Testis (tissue), 5 donors: ENCODE data around the gene TAF11L5. TPM values are rescaled to one million over a fixed set of nuclear protein-coding genes. Genes with fewer than 3 reads are reported as not detected.
"Not testable (repeated sequence)": the region's sequence is repeated elsewhere in the genome, so short reads cannot be mapped to it uniquely, and the experiment has no call there.

Source experiments
- DNase-seq: peaks from one replicate; pipeline ENCODE4 v3.0.0-alpha.2; 2019
- H3K27ac ChIP-seq, 2 donors: fragments of 200-600 bp; sonication (generic); one replicate each; pipeline ENCODE4 v1.5.1; 2019
- H3K27me3 ChIP-seq: fragments of 200-600 bp; sonication (generic); one replicate; pipeline ENCODE4 v1.5.1; 2019
- H3K36me3 ChIP-seq: fragments of 200-600 bp; sonication (generic); one replicate; pipeline ENCODE4 v1.5.1; 2017; ENCODE audit warnings: low read depth; ENCODE audit errors: missing control alignments
- H3K4me1 ChIP-seq: fragments of 200-600 bp; sonication (generic); one replicate; pipeline ENCODE4 v1.5.1; 2019
- H3K4me3 ChIP-seq, 2 donors: fragments of 200-600 bp; sonication (generic); one replicate each; pipeline ENCODE4 v1.5.1; 2017 to 2019
- H3K9me3 ChIP-seq: fragments of 200-600 bp; sonication (generic); one replicate; pipeline ENCODE4 v1.5.1; 2017
- POLR2A ChIP-seq: fragments of 450-650 bp; IDR thresholded peaks from one replicate; pipeline ENCODE4 v1.6.1; 2017; ENCODE audit warnings: antibody characterized with exemption, mild to moderate bottlenecking, moderate library complexity
- WGBS, 2 donors: methylation state at CpG; one replicate each; pipeline ENCODE4 v1.1.5; 2018; 5-methylcytosine and 5-hydroxymethylcytosine counted together
- intact Hi-C: fragments of 100-400 bp; cut with DNase I; formaldehyde crosslinking; loops from one replicate; pipeline ENCODE4 v1.15.1; 2023; ENCODE audit warnings: low total_unique reads
- long read RNA-seq, 2 donors: transcript quantifications; one replicate each; lab custom pipeline, GENCODE V29; 2026
- polyA plus RNA-seq: library from polyadenylated mRNA; stranded (reverse); fragments of 350-450 nt; fragmentation: Illumina TruSeq; extraction: RNeasy Lipid Tissue Mini Kit (QIAGEN cat#74804); gene quantifications from one replicate; pipeline ENCODE4 v1.2.3, GENCODE V29; 2014; ENCODE audit warnings: low read depth, low replicate concordance; ENCODE audit not compliant: insufficient read depth
- total RNA-seq, 2 donors: library from RNA; depleted of rRNA; stranded (reverse); fragments of >200 nt; gene quantifications; one replicate each; pipeline ENCODE4 v1.2.3, GENCODE V29; 2016
- TF ChIP-seq, protein P1 (sequence below), 3 experiments: fragments of 450-650 bp in 2 of 3; fragments of 200-600 bp in 1 of 3; sonication (generic) in 1 of 3; IDR thresholded peaks; one replicate each; pipeline ENCODE4 v1.5.1; 2016 to 2019; ENCODE audit warnings: antibody characterized with exemption in 3 of 3, mild to moderate bottlenecking in 2 of 3, moderate library complexity in 1 of 3

TAF11L5 gene
- total RNA-seq, result not detected
- not detected for polyA plus RNA-seq
- long read RNA-seq, donor 1, result 0 reads
- long read RNA-seq, donor 2, result 0 reads

- intact Hi-C loops, result not testable (repeated sequence)
Measured at GRCh38 chr5:17524935-17525334, at the start of gene TAF11L5. Gene TAF11L5, plus strand, starts transcription at chr5:17525235.

DNA sequence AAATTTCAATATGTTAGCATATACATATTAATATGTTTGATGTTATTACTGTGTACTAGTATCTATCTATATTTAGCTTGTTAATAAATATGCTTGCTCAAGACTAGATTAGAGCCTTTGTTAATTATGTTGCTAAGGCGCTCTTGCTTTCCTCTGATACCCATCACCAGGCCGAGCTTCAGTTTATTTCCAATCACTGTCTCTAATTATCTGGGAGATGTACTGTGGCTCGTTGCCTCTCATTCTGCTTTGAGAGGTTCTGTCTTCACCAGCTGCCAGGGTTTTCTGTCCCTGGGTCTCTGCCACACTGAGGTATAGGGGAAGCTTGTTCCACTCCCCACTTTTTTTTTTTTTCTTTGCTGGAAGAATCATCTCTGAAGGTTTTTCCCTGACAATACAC lies 48.0 kb upstream of the TAF11L5 start:
- Histone ChIP-seq H3K4me3 (no peak overlapping the region), H3K9me3 (no peaks in the 10 kb centered on the region), H3K4me1 (no peaks in the 10 kb centered on the region), H3K36me3 (no peaks in the 10 kb centered on the region), H3K27me3 (no peaks in the 10 kb centered on the region), H3K27ac (no peak overlapping the region)
- 64 to 68% methylated on average over 3 of the region's 3 CpGs for WGBS, 2 donors
- DNase-seq, result no peak
- intact Hi-C loops, result no loop called here
- TF ChIP-seq POLR2A, result no peak
- TF ChIP-seq, protein P1, sequence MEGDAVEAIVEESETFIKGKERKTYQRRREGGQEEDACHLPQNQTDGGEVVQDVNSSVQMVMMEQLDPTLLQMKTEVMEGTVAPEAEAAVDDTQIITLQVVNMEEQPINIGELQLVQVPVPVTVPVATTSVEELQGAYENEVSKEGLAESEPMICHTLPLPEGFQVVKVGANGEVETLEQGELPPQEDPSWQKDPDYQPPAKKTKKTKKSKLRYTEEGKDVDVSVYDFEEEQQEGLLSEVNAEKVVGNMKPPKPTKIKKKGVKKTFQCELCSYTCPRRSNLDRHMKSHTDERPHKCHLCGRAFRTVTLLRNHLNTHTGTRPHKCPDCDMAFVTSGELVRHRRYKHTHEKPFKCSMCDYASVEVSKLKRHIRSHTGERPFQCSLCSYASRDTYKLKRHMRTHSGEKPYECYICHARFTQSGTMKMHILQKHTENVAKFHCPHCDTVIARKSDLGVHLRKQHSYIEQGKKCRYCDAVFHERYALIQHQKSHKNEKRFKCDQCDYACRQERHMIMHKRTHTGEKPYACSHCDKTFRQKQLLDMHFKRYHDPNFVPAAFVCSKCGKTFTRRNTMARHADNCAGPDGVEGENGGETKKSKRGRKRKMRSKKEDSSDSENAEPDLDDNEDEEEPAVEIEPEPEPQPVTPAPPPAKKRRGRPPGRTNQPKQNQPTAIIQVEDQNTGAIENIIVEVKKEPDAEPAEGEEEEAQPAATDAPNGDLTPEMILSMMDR (IDR thresholded peaks at IDR 0.05), result no peak

More at GRCh38 chr5:17524935-17525334, at the start of gene TAF11L5:
- not testable (repeated sequence) for H3K27ac ChIP-seq, H3K36me3 ChIP-seq, H3K27me3 ChIP-seq, H3K4me1 ChIP-seq, H3K4me3 ChIP-seq, DNase-seq, H3K9me3 ChIP-seq
- WGBS, 2 donors, result no CpG with 5 or more reads among the region's 15 CpGs

GRCh38 chr5:17477573-17478265 lies 47.3 kb upstream of the TAF11L5 start:
- intact Hi-C loops, result no loop called here

GRCh38 chr5:17481378-17481777 lies 43.7 kb upstream of the TAF11L5 start:
- TF ChIP-seq, protein P1 (IDR thresholded peaks at IDR 0.05), result no peak
- TF ChIP-seq POLR2A, result no peak
- H3K4me1 ChIP-seq, result no peaks in the 10 kb centered on the region
- intact Hi-C loops, result no loop called here
- no peaks in the 10 kb centered on the region for H3K9me3 ChIP-seq
- no peak for DNase-seq
- no peak overlapping the region for H3K4me3 ChIP-seq
- no peak overlapping the region for H3K27ac ChIP-seq
- H3K27me3 ChIP-seq, result no peaks in the 10 kb centered on the region
- WGBS, 2 donors, result 83 to 86% methylated on average over 4 of the region's 4 CpGs
- H3K36me3 ChIP-seq, result no peaks in the 10 kb centered on the region

More at GRCh38 chr5:17477573-17478265, 47.3 kb upstream of the TAF11L5 start:
- Histone ChIP-seq H3K4me1 (no peaks in the 10 kb centered on the region), H3K36me3 (no peaks in the 10 kb centered on the region), H3K9me3 (no peaks in the 10 kb centered on the region), H3K4me3 (no peak overlapping the region), H3K27me3 (no peaks in the 10 kb centered on the region), H3K27ac (no peak overlapping the region)
- no peak for TF ChIP-seq POLR2A
- TF ChIP-seq, protein P1 (IDR thresholded peaks at IDR 0.05), result no peak
- 71% methylated on average over 7 of the region's 7 CpGs for WGBS, 2 donors
- DNase-seq, result no peak

GRCh38 chr5:17482790-17483189 lies 42.2 kb upstream of the TAF11L5 start:
- no peak for TF ChIP-seq POLR2A
- TF ChIP-seq, protein P1 (IDR thresholded peaks at IDR 0.05), result no peak
- H3K4me3 ChIP-seq, result no peak overlapping the region
- H3K27me3 ChIP-seq, result no peaks in the 10 kb centered on the region
- no peak overlapping the region for H3K27ac ChIP-seq
- WGBS, 2 donors, result 57 to 61% methylated on average over 2 of the region's 2 CpGs
- no peaks in the 10 kb centered on the region for H3K4me1 ChIP-seq
- no peaks in the 10 kb centered on the region for H3K36me3 ChIP-seq
- intact Hi-C loops, result no loop called here
- no peak for DNase-seq
- H3K9me3 ChIP-seq, result no peaks in the 10 kb centered on the region

DNA sequence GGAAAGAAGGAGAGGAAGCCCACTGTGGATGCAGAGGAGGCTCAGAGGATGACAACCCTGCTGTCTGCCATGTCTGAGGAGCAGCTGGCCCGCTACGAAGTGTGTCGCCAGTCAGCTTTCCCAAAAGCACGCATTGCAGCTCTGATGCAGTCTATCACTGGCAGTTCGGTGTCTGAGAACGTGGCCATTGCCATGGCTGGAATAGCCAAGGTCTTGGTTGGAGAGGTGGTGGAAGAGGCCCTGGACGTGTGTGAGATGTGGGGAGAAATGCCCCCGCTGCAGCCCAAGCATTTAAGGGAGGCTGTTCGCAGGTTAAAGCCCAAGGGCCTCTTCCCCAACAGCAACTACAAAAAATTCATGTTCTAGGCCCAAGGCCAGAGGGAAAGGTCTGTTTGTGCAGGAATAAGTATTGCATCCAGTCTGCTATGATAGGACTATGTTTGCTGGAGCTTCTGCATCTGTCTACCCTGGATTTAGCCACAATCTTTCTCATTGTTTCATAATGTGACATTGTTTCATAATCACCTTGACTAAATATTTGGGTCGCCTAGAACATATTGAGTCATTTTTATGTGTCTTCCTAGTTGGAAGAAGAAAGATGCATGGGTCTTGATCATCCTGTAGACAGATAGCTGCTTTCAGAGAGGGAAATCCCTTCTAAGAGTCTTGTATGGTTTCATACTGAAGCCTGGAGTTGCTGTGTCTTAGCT lies 38.4 kb upstream of the TAF11L5 start:
- H3K36me3 ChIP-seq, DNase-seq, H3K4me1 ChIP-seq, H3K27me3 ChIP-seq, H3K27ac ChIP-seq, H3K9me3 ChIP-seq, intact Hi-C loops, H3K4me3 ChIP-seq: not testable (repeated sequence)
- WGBS, 2 donors, result 89 to 90% methylated on average over 10 of the region's 10 CpGs
